A549 (cell line): ENCODE measurements around the gene KCNQ1. TPM values are rescaled to one million over a fixed set of nuclear protein-coding genes. Genes with fewer than 3 reads are reported as not detected.
A peak's percentile ranks its signal among the peaks of the same experiment; 100 is the strongest.

Experiments used
- ATAC-seq, 2 experiments: fragments of 200-7000 bp in 1 of 2; fragments of >200 bp in 1 of 2; cut with Nextera tagmentation in 1 of 2; cut with Tn5 transposase in 1 of 2; 3 replicates each; pipeline versions ENCODE4 v1.8.0 to v1.9.1; 2018 to 2020; ENCODE audit warnings: mild to moderate bottlenecking in 1 of 2, moderate library complexity in 1 of 2
- CTCF ChIA-PET: fragments of 300-600 bp; sonication (Branson Sonifier 250); formaldehyde crosslinking; extraction: SDS; loops from one replicate; lab custom pipeline; 2021; ENCODE audit warnings: antibody characterized with exemption, inconsistent platforms; lab: Yijun Ruan, JAX
- POLR2A ChIA-PET: fragments of 350-600 bp; formaldehyde crosslinking; extraction: SDS; loops from one replicate; lab custom pipeline; 2021; ENCODE audit warnings: antibody characterized with exemption, inconsistent platforms; lab: Yijun Ruan, JAX
- DNase-seq, 2 experiments: peaks; one replicate each; pipeline versions ENCODE4 v3.0.0 to v3.0.0-alpha.2; 2011 to 2016; ENCODE audit warnings: low read depth in 1 of 2, low spot score in 1 of 2
- FAIRE-seq: peaks from 2 replicates; lab custom pipeline; 2011; peaks lifted over from hg19 to GRCh38; lab: Jason Lieb, UNC
- H3K27ac ChIP-seq, 2 experiments: fragments of >200 bp; sonication (Bioruptor Twin); formaldehyde crosslinking; 3 replicates each; pipeline ENCODE4 v1.5.1; 2016 to 2017
- H3K4me1 ChIP-seq: fragments of >200 bp; sonication (Bioruptor Twin); formaldehyde crosslinking; 3 replicates; pipeline ENCODE4 v1.6.1; 2016
- H3K4me2 ChIP-seq: fragments of >200 bp; sonication (Bioruptor Twin); formaldehyde crosslinking; 3 replicates; pipeline ENCODE4 v1.6.1; 2016
- H3K4me3 ChIP-seq: fragments of >200 bp; sonication (Bioruptor Twin); formaldehyde crosslinking; 3 replicates; pipeline ENCODE4 v1.5.1; 2016
- H3K9me3 ChIP-seq: fragments of >200 bp; sonication (Bioruptor Twin); formaldehyde crosslinking; 3 replicates; pipeline ENCODE4 v1.6.1; 2016
- CBX8 ChIP-seq: fragments of 200-600 bp; sonication (generic); IDR thresholded peaks from 2 replicates; pipeline ENCODE4 v1.6.1; 2016
- CHD2 ChIP-seq: fragments of 150-350 bp; IDR thresholded peaks from 2 replicates; pipeline ENCODE4 v1.6.1; 2014; ENCODE audit warnings: low read length; ENCODE audit not compliant: partially characterized antibody
- EHF ChIP-seq: fragments of 250-450 bp; sonication (Bioruptor Pico); IDR thresholded peaks from 2 replicates; pipeline ENCODE4 v1.5.0; 2020; ENCODE audit warnings: mild to moderate bottlenecking
- EP300 ChIP-seq, 2 experiments: fragments of >200 bp; sonication (Bioruptor Twin); formaldehyde crosslinking; IDR thresholded peaks; 2 replicates in 1 of 2; 3 replicates in 1 of 2; pipeline ENCODE4 v1.6.1; 2016 to 2017
- ESRRA ChIP-seq: fragments of 150-350 bp; IDR thresholded peaks from 2 replicates; pipeline ENCODE4 v1.6.1; 2014; ENCODE audit warnings: mild to moderate bottlenecking, low read length, borderline replicate concordance
- GATA3 ChIP-seq: IDR thresholded peaks from 2 replicates; pipeline ENCODE4 v1.6.1; 2012; ENCODE audit warnings: borderline replicate concordance
- HES2 ChIP-seq: fragments of >200 bp; sonication (Bioruptor Twin); formaldehyde crosslinking; IDR thresholded peaks from 2 replicates; pipeline ENCODE4 v1.6.1; 2016
- HOXA7 ChIP-seq: fragments of 250-450 bp; sonication (Bioruptor Pico); IDR thresholded peaks from 2 replicates; pipeline ENCODE4 v1.5.0; 2020; ENCODE audit warnings: mild to moderate bottlenecking, moderate library complexity
- HOXB13 ChIP-seq: fragments of 250-450 bp; sonication (Bioruptor Pico); IDR thresholded peaks from 2 replicates; pipeline ENCODE4 v1.5.0; 2020; ENCODE audit warnings: low read depth, mild to moderate bottlenecking, moderate library complexity
- HOXB5 ChIP-seq: fragments of 250-450 bp; sonication (Bioruptor Pico); IDR thresholded peaks from 2 replicates; pipeline ENCODE4 v1.5.0; 2020; ENCODE audit warnings: mild to moderate bottlenecking, moderate library complexity
- JUN ChIP-seq, 2 experiments: fragments of >200 bp; sonication (Bioruptor Twin); formaldehyde crosslinking; IDR thresholded peaks; 2 replicates in 1 of 2; 3 replicates in 1 of 2; pipeline ENCODE4 v1.6.1; 2016 to 2017
- KDM1A ChIP-seq: fragments of 200-600 bp; sonication (generic); IDR thresholded peaks from 2 replicates; pipeline ENCODE4 v1.6.1; 2016; ENCODE audit warnings: low read depth, mild to moderate bottlenecking
- MAFK ChIP-seq: fragments of 450-650 bp; IDR thresholded peaks from 2 replicates; pipeline ENCODE4 v1.6.1; 2014; ENCODE audit not compliant: partially characterized antibody
- MYC ChIP-seq: IDR thresholded peaks from 2 replicates; pipeline ENCODE4 v1.6.1; 2012; ENCODE audit warnings: mild to moderate bottlenecking, inconsistent platforms, low read length, improper control_type of control experiment, borderline replicate concordance
- NPAS2 ChIP-seq: fragments of 250-450 bp; sonication (Bioruptor Pico); IDR thresholded peaks from 2 replicates; pipeline ENCODE4 v1.8.0; 2022; ENCODE audit warnings: mild to moderate bottlenecking, moderate library complexity, borderline replicate concordance
- POLR2A ChIP-seq: IDR thresholded peaks from 2 replicates; pipeline ENCODE4 v1.6.1; 2012; ENCODE audit warnings: mild to moderate bottlenecking, low read length
- RAD21 ChIP-seq, 2 experiments: fragments of >200 bp in 1 of 2; sonication (Bioruptor Twin) in 1 of 2; formaldehyde crosslinking in 1 of 2; IDR thresholded peaks in 1 of 2; conservative IDR thresholded peaks in 1 of 2; 2 replicates in 1 of 2; 3 replicates in 1 of 2; pipeline ENCODE4 v1.6.1; 2012 to 2018; ENCODE audit warnings: inconsistent platforms in 1 of 2
- RFX5 ChIP-seq: fragments of 450-650 bp; IDR thresholded peaks from 2 replicates; pipeline ENCODE4 v1.7.1; 2014; ENCODE audit warnings: antibody characterized with exemption, mild to moderate bottlenecking, moderate library complexity
- SMC3 ChIP-seq: fragments of >200 bp; sonication (Bioruptor Twin); formaldehyde crosslinking; IDR thresholded peaks from 3 replicates; pipeline ENCODE4 v1.6.1; 2018; ENCODE audit warnings: inconsistent platforms
- ZNF302 ChIP-seq: fragments of 250-450 bp; sonication (Bioruptor Pico); IDR thresholded peaks from 2 replicates; pipeline ENCODE4 v1.9.0; 2021; ENCODE audit warnings: inconsistent platforms, mild to moderate bottlenecking, moderate library complexity
- WGBS: methylation state at CpG from one replicate; pipeline ENCODE4 v1.1.6; 2017; ENCODE audit errors: missing lambda C conversion rate; 5-methylcytosine and 5-hydroxymethylcytosine counted together
- polyA plus RNA-seq, 4 experiments: library from polyadenylated mRNA; depleted of rRNA in 3 of 4; stranded (reverse); fragments of >200 nt; fragmentation: RNase III in 1 of 4; extraction: RNeasy Plus Mini Kit Qiagen cat#74134 plus additional on column Dnase treatment in 1 of 4; gene quantifications; 2 replicates in 3 of 4; 3 replicates in 1 of 4; pipeline ENCODE4 v1.2.3, GENCODE V29; 2011 to 2017
- TF ChIP-seq, protein P1 (sequence below): fragments of >200 bp; sonication (Bioruptor Twin); formaldehyde crosslinking; IDR thresholded peaks from 3 replicates; pipeline ENCODE4 v1.5.1; 2016
- TF ChIP-seq, protein P2 (sequence below): IDR thresholded peaks from 2 replicates; pipeline ENCODE4 v1.6.1; 2012; ENCODE audit warnings: low read depth, borderline replicate concordance

KCNQ1 gene
- polyA plus RNA-seq, 2 of the 4 experiments (the other 2 are of a cell fraction), result 0.14 to 0.17 TPM

GRCh38 chr11:2532704-2533586 is 88.1 kb downstream of the KCNQ1 start:
- TF ChIP-seq, protein P1, sequence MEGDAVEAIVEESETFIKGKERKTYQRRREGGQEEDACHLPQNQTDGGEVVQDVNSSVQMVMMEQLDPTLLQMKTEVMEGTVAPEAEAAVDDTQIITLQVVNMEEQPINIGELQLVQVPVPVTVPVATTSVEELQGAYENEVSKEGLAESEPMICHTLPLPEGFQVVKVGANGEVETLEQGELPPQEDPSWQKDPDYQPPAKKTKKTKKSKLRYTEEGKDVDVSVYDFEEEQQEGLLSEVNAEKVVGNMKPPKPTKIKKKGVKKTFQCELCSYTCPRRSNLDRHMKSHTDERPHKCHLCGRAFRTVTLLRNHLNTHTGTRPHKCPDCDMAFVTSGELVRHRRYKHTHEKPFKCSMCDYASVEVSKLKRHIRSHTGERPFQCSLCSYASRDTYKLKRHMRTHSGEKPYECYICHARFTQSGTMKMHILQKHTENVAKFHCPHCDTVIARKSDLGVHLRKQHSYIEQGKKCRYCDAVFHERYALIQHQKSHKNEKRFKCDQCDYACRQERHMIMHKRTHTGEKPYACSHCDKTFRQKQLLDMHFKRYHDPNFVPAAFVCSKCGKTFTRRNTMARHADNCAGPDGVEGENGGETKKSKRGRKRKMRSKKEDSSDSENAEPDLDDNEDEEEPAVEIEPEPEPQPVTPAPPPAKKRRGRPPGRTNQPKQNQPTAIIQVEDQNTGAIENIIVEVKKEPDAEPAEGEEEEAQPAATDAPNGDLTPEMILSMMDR, result peak; percentile 99
- no peak for TF ChIP-seq MAFK
- TF ChIP-seq SMC3, result peak; percentile 100
- no peak for TF ChIP-seq CBX8
- TF ChIP-seq EHF (CRISPR knock-in tag), result no peak
- TF ChIP-seq NPAS2 (CRISPR knock-in tag), result no peak
- TF ChIP-seq HOXB13 (CRISPR knock-in tag), result no peak
- TF ChIP-seq, protein P2, sequence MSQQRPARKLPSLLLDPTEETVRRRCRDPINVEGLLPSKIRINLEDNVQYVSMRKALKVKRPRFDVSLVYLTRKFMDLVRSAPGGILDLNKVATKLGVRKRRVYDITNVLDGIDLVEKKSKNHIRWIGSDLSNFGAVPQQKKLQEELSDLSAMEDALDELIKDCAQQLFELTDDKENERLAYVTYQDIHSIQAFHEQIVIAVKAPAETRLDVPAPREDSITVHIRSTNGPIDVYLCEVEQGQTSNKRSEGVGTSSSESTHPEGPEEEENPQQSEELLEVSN, result no peak
- TF ChIP-seq KDM1A, result no peak
- TF ChIP-seq RAD21 (conservative IDR thresholded peaks at IDR 0.05 in 1 of 2, IDR thresholded peaks at IDR 0.05 in 1 of 2), result peak; percentile 99 to 100
- no peak for TF ChIP-seq ESRRA
- TF ChIP-seq HES2, result no peak
- 0 out of 3 replicates have a peak overlapping the region, but pooled peaks have one; percentile 15 for H3K4me2 ChIP-seq
- H3K4me1 ChIP-seq, result no peaks in the 10 kb centered on the region
- no peaks in the 10 kb centered on the region for H3K9me3 ChIP-seq
- no peak overlapping the region for H3K27ac ChIP-seq
- ChIA-PET CTCF (interaction anchor here (0.5 to 20.1 kb wide), 97 partner anchors 11 to 887 kb away, joined by 3 to 1059 read pairs (median 6); partner anchors contain the start of genes C11orf21, CD81, CDKN1C and KCNQ1), POLR2A (interaction anchor here (1.4 to 3.0 kb wide), 4 partner anchors 352 to 396 kb away, joined by 8 to 19 read pairs (median 12); partner anchors contain the start of genes CDKN1C and PHLDA2)
- FAIRE-seq (peak; percentile 39), ATAC-seq (peak; percentile 77 to 92), DNase-seq (peak; percentile 83 to 95)
- H3K4me3 ChIP-seq, result no peak overlapping the region
- WGBS, result 51% methylated on average over 34 of the region's 43 CpGs

DNA sequence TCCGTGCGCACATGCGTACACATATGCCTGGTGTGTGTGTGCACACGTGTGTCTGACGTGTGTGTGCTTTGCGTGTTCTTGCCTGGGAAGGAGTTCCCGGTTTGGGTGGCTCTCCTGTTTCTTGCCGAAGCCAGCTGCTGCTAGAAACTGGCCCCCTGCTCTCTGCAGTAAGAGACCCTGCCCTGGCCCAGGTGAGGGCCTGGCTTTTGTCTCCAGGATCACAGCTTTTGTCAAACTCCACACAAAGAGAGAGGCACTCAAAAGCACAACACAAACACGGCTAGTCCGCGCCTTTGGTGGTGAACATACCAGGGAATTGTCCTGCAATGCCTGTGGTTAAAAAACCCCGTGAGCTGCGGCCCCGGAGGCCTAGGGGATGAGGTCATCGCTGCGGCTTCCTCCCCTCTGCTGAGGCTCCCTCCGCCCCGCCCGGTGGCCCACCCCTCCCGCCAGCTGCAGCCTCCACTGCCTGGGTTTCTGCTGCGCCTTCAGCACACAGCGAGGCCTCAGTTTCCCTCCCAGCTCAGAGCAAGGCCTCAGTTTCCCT is 88.9 kb downstream of the KCNQ1 start:
- CTCF ChIA-PET, result interaction anchor here (0.7 to 20.1 kb wide), 61 partner anchors 10 to 876 kb away, joined by 3 to 1059 read pairs (median 8); partner anchors contain the start of genes C11orf21, CD81, CDKN1C and KCNQ1
- TF ChIP-seq GATA3 (no peak), CHD2 (no peak), POLR2A (no peak), SMC3 (no peak), EP300 (IDR thresholded peaks at IDR 0.05) (no peak), MYC (no peak), JUN (IDR thresholded peaks at IDR 0.05) (no peak), ZNF302 (no peak), HOXA7 (no peak), RFX5 (no peak), HOXB5 (no peak)
- Histone ChIP-seq H3K27ac (no peak overlapping the region), H3K4me3 (no peak overlapping the region), H3K4me1 (no peaks in the 10 kb centered on the region), H3K4me2 (no peak overlapping the region), H3K9me3 (no peaks in the 10 kb centered on the region)
- DNase-seq, result no peak
- no peak for FAIRE-seq
- POLR2A ChIA-PET, result interaction anchor here (0.5 to 3.0 kb wide), 7 partner anchors 166 to 463 kb away, joined by 6 to 19 read pairs (median 9); partner anchors contain the start of genes CDKN1C, KCNQ1OT1 and PHLDA2
- no peak; a peak in 1 of 6 replicates for ATAC-seq
- WGBS, result 71% methylated on average over 16 of the region's 22 CpGs
